Uterus (tissue), 2 donors: Measurements from ENCODE around the gene SLCO2B1.

ENCODE experiments used
- POLR2A ChIP-seq, 2 donors: fragments of 450-650 bp; IDR thresholded peaks; one replicate each; pipeline ENCODE4 v1.6.1; 2016; ENCODE audit warnings: antibody characterized with exemption in 2 of 2, mild to moderate bottlenecking in 1 of 2, moderate library complexity in 1 of 2
- TF ChIP-seq, protein P1 (sequence below), 4 experiments: fragments of 200-600 bp in 2 of 4; fragments of 450-650 bp in 2 of 4; sonication (generic) in 2 of 4; IDR thresholded peaks; one replicate each; pipeline ENCODE4 v1.5.1; 2016 to 2019; ENCODE audit warnings: antibody characterized with exemption in 4 of 4, mild to moderate bottlenecking in 2 of 4, moderate library complexity in 1 of 4

DNA sequence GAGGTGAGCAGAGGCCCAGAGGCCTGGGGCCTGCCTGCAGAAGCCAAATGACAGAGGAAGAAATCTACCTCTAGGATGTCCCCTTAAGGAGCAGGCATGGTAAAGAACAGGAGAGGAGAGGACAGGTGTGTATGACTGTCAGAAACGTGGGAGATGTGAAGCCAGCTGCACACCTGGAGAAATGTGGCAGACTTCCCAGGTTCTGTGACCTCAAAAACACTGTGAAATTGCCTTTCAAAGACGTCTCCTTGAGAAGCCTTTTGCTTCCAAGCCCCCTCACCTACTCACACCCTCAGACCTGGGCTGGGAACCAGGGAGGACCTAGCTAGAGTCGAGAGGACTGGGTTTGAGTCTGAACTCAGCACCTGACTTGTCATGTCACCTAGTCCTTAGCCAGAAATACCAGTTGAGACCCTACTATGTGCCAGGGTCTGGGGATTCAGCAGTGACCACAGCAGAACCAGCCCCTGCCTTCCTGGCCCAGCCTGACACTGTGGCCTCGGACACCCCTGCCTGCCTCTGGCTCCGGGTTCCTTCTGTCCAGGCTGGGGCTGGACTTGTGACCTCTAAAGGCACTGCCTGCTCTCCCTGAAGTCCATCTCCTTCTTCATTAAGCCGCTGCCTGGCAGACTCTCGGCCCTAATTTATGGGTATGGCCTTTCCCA, 95.2 kb downstream of the SLCO2B1 start:
- TF ChIP-seq, protein P1, sequence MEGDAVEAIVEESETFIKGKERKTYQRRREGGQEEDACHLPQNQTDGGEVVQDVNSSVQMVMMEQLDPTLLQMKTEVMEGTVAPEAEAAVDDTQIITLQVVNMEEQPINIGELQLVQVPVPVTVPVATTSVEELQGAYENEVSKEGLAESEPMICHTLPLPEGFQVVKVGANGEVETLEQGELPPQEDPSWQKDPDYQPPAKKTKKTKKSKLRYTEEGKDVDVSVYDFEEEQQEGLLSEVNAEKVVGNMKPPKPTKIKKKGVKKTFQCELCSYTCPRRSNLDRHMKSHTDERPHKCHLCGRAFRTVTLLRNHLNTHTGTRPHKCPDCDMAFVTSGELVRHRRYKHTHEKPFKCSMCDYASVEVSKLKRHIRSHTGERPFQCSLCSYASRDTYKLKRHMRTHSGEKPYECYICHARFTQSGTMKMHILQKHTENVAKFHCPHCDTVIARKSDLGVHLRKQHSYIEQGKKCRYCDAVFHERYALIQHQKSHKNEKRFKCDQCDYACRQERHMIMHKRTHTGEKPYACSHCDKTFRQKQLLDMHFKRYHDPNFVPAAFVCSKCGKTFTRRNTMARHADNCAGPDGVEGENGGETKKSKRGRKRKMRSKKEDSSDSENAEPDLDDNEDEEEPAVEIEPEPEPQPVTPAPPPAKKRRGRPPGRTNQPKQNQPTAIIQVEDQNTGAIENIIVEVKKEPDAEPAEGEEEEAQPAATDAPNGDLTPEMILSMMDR (IDR thresholded peaks at IDR 0.05): no peak
- no peak for TF ChIP-seq POLR2A (IDR thresholded peaks at IDR 0.05)
